Erythroblast (primary cell): ENCODE results near the gene CD164L2.
"Not testable (repeated sequence)": the region's sequence is repeated elsewhere in the genome, so short reads cannot be mapped to it uniquely, and the experiment has no call there.

Experiments
- DNase-seq, 2 experiments: peaks; one replicate each; lab custom pipeline; 2025; lab: John Stamatoyannopoulos, UW
- GATA1 ChIP-seq: IDR thresholded peaks from 2 replicates; pipeline ENCODE4 v1.6.1; 2011; ENCODE audit warnings: low read depth, mild to moderate bottlenecking, control low read depth, low read length, moderate library complexity
- POLR2A ChIP-seq: IDR thresholded peaks from 2 replicates; pipeline ENCODE4 v1.6.1; 2011; ENCODE audit warnings: mild to moderate bottlenecking, low read length

The CD164L2 gene

DNA sequence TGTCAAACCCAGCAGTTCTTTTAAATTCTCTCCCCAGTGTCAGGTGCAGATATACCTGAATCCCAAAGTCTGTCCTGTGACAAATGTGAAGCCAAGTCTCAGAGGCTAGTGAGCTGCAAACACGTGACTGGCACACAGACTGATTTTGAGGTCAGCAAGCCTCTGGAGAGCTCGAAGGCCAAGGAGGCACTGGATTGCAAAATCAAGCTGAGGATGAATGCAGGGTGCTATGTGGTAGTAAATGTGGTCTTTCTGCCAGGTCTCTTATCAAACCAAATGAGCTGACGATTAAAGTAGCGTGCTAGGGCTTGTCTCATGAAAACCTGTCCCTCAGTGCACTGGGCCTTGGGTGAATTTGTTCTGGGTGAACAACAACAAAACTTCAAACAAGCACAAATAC, 29.9 kb upstream of the CD164L2 start:
- no peak for TF ChIP-seq POLR2A
- TF ChIP-seq GATA1: no peak
- DNase-seq: no peak

- TF ChIP-seq GATA1 (no peak), POLR2A (no peak)
- DNase-seq: no peak
Observed at GRCh38 chr1:27412502-27412901, 29.4 kb upstream of the CD164L2 start.

GRCh38 chr1:27410709-27411108, 27.6 kb upstream of the CD164L2 start:
- no peak for DNase-seq
- no peak for TF ChIP-seq POLR2A
- no peak for TF ChIP-seq GATA1

- TF ChIP-seq POLR2A: no peak
- TF ChIP-seq GATA1: no peak
- no peak for DNase-seq
Observed at GRCh38 chr1:27409669-27410068, 26.5 kb upstream of the CD164L2 start.

- TF ChIP-seq GATA1: no peak
- TF ChIP-seq POLR2A: no peak
- no peak for DNase-seq
Observed at GRCh38 chr1:27408151-27408550, 25.0 kb upstream of the CD164L2 start.

DNA sequence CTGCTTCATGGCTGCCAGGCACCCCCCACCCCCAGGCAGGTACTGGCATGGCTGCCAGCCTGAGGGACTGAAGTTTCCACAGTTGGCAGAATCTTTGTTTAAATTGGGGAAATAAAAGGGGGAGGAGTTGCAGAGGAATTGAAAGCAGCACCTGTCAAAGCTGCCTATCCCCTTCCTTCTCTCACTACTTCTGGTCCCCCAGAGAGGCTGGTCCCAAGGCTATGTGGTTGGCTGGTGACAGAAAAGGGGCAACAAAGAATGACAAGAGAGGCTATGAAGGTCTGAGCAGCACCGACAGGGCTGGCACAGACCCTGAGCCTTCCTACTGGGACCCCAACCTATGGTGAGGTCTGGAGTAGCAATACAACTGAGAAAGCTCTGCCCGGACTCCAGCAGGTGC, 23.7 kb upstream of the CD164L2 start:
- DNase-seq: not testable (repeated sequence)

- no peak for DNase-seq
- TF ChIP-seq POLR2A: no peak
- TF ChIP-seq GATA1: no peak
Observed at GRCh38 chr1:27406362-27406680, 23.2 kb upstream of the CD164L2 start.

GRCh38 chr1:27405598-27406361, 22.6 kb upstream of the CD164L2 start:
- not testable (repeated sequence) for DNase-seq

DNA sequence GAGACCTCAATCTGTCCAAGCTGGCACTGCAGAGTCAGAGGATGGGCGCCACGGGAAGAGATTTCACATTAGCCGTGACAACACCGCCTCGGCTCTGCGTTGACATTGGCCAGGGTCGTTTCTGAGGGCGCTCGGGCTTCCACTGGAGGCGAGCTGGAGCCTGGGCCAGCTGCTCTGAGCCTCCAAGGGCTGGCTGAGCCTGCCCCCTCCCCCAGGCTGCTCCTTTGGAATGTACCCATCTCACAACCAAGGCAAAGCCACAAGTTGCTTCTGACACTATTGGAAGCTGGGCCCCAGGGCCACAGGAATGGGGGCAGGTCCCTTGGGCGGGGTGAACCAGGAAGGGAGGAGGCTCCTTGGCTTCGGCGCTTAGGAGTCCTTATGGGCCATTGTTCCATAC, 21.9 kb upstream of the CD164L2 start:
- DNase-seq: no peak
- TF ChIP-seq GATA1: no peak
- TF ChIP-seq POLR2A: no peak

GRCh38 chr1:27403931-27404330, 20.8 kb upstream of the CD164L2 start:
- no peak for DNase-seq
- TF ChIP-seq GATA1 (no peak), POLR2A (no peak)

DNA sequence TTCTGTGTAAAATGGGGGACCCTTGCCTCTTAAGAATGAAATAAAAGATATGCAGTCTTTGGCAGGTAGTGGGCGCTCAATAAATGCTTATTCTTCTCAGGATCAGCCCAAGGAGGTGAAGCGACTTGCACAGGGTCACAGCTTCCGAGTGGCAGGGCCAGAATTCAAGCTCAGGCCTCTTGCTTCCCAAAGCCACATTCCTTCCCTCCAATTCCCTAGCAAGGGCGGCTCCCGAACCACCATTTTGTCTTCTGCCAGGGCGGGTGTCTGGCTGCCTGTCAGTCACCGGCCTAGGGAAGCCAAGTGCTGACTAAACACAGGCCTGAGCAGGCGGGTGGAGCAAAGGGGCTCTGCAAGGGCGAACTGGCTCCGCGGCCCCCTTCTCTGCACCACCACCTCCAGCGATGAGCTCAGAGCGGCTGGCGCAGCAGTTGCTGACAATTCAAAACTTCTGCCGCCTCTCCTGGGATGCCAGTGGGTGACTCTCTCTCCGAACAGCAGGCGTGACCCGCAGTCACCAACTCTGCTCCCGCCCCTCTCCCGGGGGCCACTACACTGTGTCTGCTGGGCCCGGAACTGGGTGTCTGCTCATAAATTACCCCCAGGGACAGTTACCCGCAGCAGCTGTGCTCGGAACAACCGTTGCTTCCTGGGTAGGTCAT, 20.1 kb upstream of the CD164L2 start:
- TF ChIP-seq POLR2A (no peak), GATA1 (no peak)
- peak in 1 of 2 experiments; percentile 65 for DNase-seq

DNA sequence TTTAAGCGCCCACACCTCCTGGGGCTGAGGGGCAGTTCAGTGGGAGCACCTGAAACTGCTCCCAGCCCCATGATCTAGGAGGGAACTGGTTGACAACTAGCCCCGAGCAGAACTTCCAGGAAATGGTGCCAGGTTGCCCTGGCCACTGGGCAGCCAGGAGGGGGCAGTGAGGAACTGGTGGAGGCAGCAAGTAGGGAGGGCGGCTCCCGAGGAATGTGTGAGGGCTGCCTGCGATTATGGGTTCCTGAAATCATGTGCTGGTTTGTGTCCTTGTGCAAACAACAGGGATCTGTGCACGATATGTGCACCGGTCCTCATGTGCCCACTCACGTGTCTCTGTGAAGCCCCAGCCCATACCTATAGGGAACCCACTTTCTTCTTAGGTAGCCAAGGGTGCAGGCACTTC, 19.2 kb upstream of the CD164L2 start:
- peak in 1 of 2 experiments; percentile 55 for DNase-seq
- TF ChIP-seq POLR2A (no peak), GATA1 (no peak)

- DNase-seq: no peak
- TF ChIP-seq GATA1 (no peak), POLR2A (no peak)
Observed at GRCh38 chr1:27400963-27401341, 17.8 kb upstream of the CD164L2 start.

DNA sequence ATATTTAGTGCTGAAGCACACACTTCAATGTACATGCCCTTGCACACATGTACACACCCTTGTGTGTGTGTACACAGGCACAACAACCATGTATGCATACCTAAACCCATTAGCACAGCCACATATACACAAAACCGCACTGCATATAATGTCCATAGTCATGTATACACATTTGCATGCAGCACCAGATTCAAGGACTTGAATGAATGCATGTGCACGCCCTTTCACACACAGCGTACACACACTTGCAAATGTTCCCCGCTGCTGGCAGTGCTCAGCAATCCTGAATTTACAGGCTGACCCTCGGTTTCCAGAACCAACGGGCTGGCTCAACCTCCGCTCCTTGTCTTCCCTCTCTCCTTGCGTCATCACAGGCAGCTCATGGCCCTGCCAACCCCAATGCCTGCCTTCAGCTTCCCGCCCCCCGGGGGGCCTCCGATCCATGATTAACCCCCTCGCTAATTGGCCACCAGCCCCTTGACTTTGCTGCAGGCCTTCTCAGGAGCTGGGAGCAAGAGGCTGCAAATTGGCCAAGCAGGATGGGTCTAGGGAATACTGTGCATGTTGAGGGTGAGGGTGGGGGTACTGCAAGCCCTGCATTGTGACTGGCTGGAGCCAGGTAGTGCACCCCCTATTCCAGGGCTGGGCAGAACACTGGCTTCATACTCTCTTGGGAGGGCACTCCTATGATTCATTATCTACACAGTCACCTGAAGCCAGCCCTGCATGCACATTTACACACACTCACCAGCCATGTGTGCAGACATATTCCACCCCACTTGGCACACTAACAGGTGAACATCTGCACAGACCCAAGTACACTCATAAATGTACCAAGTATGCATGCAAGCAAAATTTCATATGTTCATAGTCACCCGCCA, 17.2 kb upstream of the CD164L2 start:
- TF ChIP-seq GATA1: no peak
- TF ChIP-seq POLR2A: peak; percentile 16
- no peak for DNase-seq
